GM04504 (cell line): ENCODE data around the gene SH3TC1.
A peak's percentile ranks its signal among the peaks of the same experiment; 100 is the strongest.

Experiments
- DNase-seq: peaks from one replicate; pipeline ENCODE4 v3.0.0-alpha.2; 2012; ENCODE audit warnings: low read depth

Gene SH3TC1

GRCh38 chr4:8262637-8263322, 63.7 kb downstream of the SH3TC1 start:
- DNase-seq: no peak

- DNase-seq: no peak
Measured at GRCh38 chr4:8263397-8263796, 64.3 kb downstream of the SH3TC1 start.

- DNase-seq: no peak
Measured at GRCh38 chr4:8264106-8264505, 65.0 kb downstream of the SH3TC1 start.

GRCh38 chr4:8265171-8265929, 66.3 kb downstream of the SH3TC1 start:
- DNase-seq: no peak

GRCh38 chr4:8266088-8266487, 67.0 kb downstream of the SH3TC1 start:
- no peak for DNase-seq

- DNase-seq: no peak
Measured at GRCh38 chr4:8266508-8266907, 67.4 kb downstream of the SH3TC1 start.

- DNase-seq: no peak
Measured at GRCh38 chr4:8267077-8267476, 68.0 kb downstream of the SH3TC1 start.

GRCh38 chr4:8268211-8268610, 69.1 kb downstream of the SH3TC1 start:
- no peak for DNase-seq

GRCh38 chr4:8268901-8269534, 69.9 kb downstream of the SH3TC1 start:
- DNase-seq: no peak

GRCh38 chr4:8269535-8270417, 70.7 kb downstream of the SH3TC1 start, which contains the start of gene HTRA3:
HTRA3 (plus strand) TSS chr4:8269754; CDS start chr4:8269969, 215 bp downstream.
- no peak for DNase-seq

GRCh38 chr4:8270418-8270771, 71.3 kb downstream of the SH3TC1 start:
- DNase-seq: no peak

GRCh38 chr4:8270912-8271815, 72.1 kb downstream of the SH3TC1 start:
- DNase-seq: no peak

GRCh38 chr4:8271821-8272220, 72.7 kb downstream of the SH3TC1 start:
- DNase-seq: no peak

GRCh38 chr4:8272472-8273428, 73.7 kb downstream of the SH3TC1 start:
- no peak for DNase-seq

- DNase-seq: no peak
Measured at GRCh38 chr4:8273450-8273849, 74.4 kb downstream of the SH3TC1 start.

GRCh38 chr4:8274066-8274652, 75.1 kb downstream of the SH3TC1 start:
- DNase-seq: no peak

GRCh38 chr4:8274765-8275547, 75.9 kb downstream of the SH3TC1 start:
- DNase-seq: peak; percentile 92

- no peak for DNase-seq
Measured at GRCh38 chr4:8275548-8275910, 76.4 kb downstream of the SH3TC1 start.
